HepG2 (cell line): ENCODE results near the gene TCFL5. TPM values are rescaled to one million over a fixed set of nuclear protein-coding genes. Genes with fewer than 3 reads are reported as not detected.

ENCODE experiments used
- ATAC-seq: fragments of 200-7000 bp; cut with Tn5 transposase; 3 replicates; pipeline ENCODE4 v1.9.1; 2020; ENCODE audit warnings: mild to moderate bottlenecking, moderate library complexity
- BruUV-seq: library from RNA; stranded (reverse); fragments of 400-500 nt; replicated peaks from 2 replicates; lab custom pipeline; 2021; lab: Mats Ljungman, UMichigan
- CTCF ChIA-PET: fragments of 300-600 bp; formaldehyde crosslinking; extraction: SDS; loops from one replicate; lab custom pipeline; 2021; ENCODE audit warnings: low total read pairs, inconsistent platforms, low intra/inter-chr PET ratio; lab: Yijun Ruan, JAX
- POLR2A ChIA-PET: fragments of 350-600 bp; sonication (Branson Sonifier 250); formaldehyde crosslinking; loops from one replicate; lab custom pipeline; 2020; ENCODE audit warnings: antibody characterized with exemption, inconsistent platforms; lab: Yijun Ruan, JAX
- DNase-seq: peaks from one replicate; pipeline ENCODE4 v3.0.0-alpha.2; 2015; ENCODE audit warnings: low spot score
- FAIRE-seq: peaks from 3 replicates; lab custom pipeline; 2011; peaks lifted over from hg19 to GRCh38; lab: Jason Lieb, UNC
- H2AFZ ChIP-seq: one replicate; pipeline ENCODE4 v1.6.1; 2011; ENCODE audit warnings: low read length, inconsistent platforms
- H3K27ac ChIP-seq: fragments of 300-600 bp; 3 replicates; pipeline ENCODE4 v1.8.0; 2011; ENCODE audit warnings: mixed run types, mild to moderate bottlenecking, mixed read lengths, low read length, inconsistent platforms; ENCODE audit not compliant: insufficient read depth; ENCODE audit errors: extremely low read length
- H3K27me3 ChIP-seq, 2 experiments: fragments of 200-600 bp in 1 of 2; 2 replicates in 1 of 2; 3 replicates in 1 of 2; pipeline versions ENCODE4 v1.6.0 to v1.8.0; 2011; ENCODE audit warnings: low read length in 2 of 2, mild to moderate bottlenecking in 2 of 2, moderate library complexity in 2 of 2, inconsistent platforms in 1 of 2; ENCODE audit not compliant: insufficient read depth in 2 of 2, control insufficient read depth in 1 of 2
- H3K36me3 ChIP-seq, 2 experiments: fragments of 200-600 bp in 1 of 2; replicated peaks in 1 of 2; 2 replicates in 1 of 2; 3 replicates in 1 of 2; pipeline versions ENCODE4 v1.5.1 to v1.8.0; 2011; ENCODE audit warnings: low read length in 2 of 2, inconsistent platforms in 1 of 2; ENCODE audit not compliant: insufficient read depth in 2 of 2, control insufficient read depth in 1 of 2
- H3K4me1 ChIP-seq: 2 replicates; pipeline ENCODE4 v1.5.1; 2012; ENCODE audit warnings: low read length, inconsistent platforms; ENCODE audit not compliant: insufficient read depth
- H3K4me2 ChIP-seq: 2 replicates; pipeline ENCODE4 v1.6.0; 2011; ENCODE audit warnings: low read depth, low read length, inconsistent platforms
- H3K4me3 ChIP-seq, 3 experiments: fragments of 200-600 bp in 1 of 3; sonication (generic), shearing (Covaris generic) in 1 of 3; replicated peaks in 1 of 3; 2 replicates each; pipeline ENCODE4 v1.5.1; 2011 to 2016; ENCODE audit warnings: low read length in 3 of 3, inconsistent platforms in 2 of 3, low read depth in 2 of 3, mild to moderate bottlenecking in 2 of 3, control low read depth in 1 of 3, mixed read lengths in 1 of 3; ENCODE audit not compliant: insufficient read depth in 1 of 3
- H3K79me2 ChIP-seq: one replicate; pipeline ENCODE4 v1.6.1; 2011; ENCODE audit warnings: low read length, inconsistent platforms; ENCODE audit not compliant: insufficient read depth
- H3K9ac ChIP-seq: 2 replicates; pipeline ENCODE4 v1.6.0; 2011; ENCODE audit warnings: mild to moderate bottlenecking, low read depth, low read length, inconsistent platforms; ENCODE audit not compliant: insufficient read depth
- H3K9me3 ChIP-seq: 2 replicates; pipeline ENCODE4 v1.5.1; 2012; ENCODE audit warnings: mild to moderate bottlenecking, low read length
- H4K20me1 ChIP-seq: 2 replicates; pipeline ENCODE4 v1.6.0; 2011; ENCODE audit warnings: inconsistent platforms, mild to moderate bottlenecking, low read length, moderate library complexity; ENCODE audit not compliant: insufficient read depth
- ADNP ChIP-seq: sonication (generic); formaldehyde crosslinking; IDR thresholded peaks from 2 replicates; pipeline ENCODE4 v1.4.0; 2020; ENCODE audit warnings: missing genetic modification reagents
- AGO1 ChIP-seq: fragments of 200-400 bp; formaldehyde crosslinking; IDR thresholded peaks from 2 replicates; pipeline ENCODE4 v1.6.1; 2017; ENCODE audit warnings: mild to moderate bottlenecking, low read depth, low read length, moderate library complexity; ENCODE audit not compliant: poor library complexity, severe bottlenecking
- AGO2 ChIP-seq: fragments of 200-400 bp; formaldehyde crosslinking; optimal IDR thresholded peaks from 2 replicates; pipeline ENCODE3; 2017; ENCODE audit warnings: mild to moderate bottlenecking, low read depth, low read length, moderate library complexity
- AHR ChIP-seq: IDR thresholded peaks from 2 replicates; pipeline ENCODE4 v1.6.1; 2018; ENCODE audit warnings: missing genetic modification reagents, missing compliant biosample characterization
- CEBPZ ChIP-seq: IDR thresholded peaks from 2 replicates; pipeline ENCODE4 v1.6.1; 2012; ENCODE audit warnings: low read length, improper control_type of control experiment
- EED ChIP-seq: sonication (generic); formaldehyde crosslinking; IDR thresholded peaks from 2 replicates; pipeline ENCODE4 v1.5.0; 2020; ENCODE audit warnings: mild to moderate bottlenecking, missing genetic modification reagents
- HNRNPH1 ChIP-seq: fragments of 200-400 bp; formaldehyde crosslinking; optimal IDR thresholded peaks from 2 replicates; pipeline ENCODE3; 2017; ENCODE audit warnings: mild to moderate bottlenecking, low read depth, low read length
- HNRNPL ChIP-seq: fragments of 200-400 bp; formaldehyde crosslinking; IDR thresholded peaks from 2 replicates; pipeline ENCODE4 v1.6.1; 2017; ENCODE audit warnings: mild to moderate bottlenecking, low read depth, low read length
- KDM2A ChIP-seq: sonication (generic); formaldehyde crosslinking; IDR thresholded peaks from 2 replicates; pipeline ENCODE4 v1.4.0; 2020; ENCODE audit warnings: low read depth, missing genetic modification reagents, borderline replicate concordance
- PITX1 ChIP-seq: sonication (generic); formaldehyde crosslinking; IDR thresholded peaks from 2 replicates; pipeline ENCODE4 v1.5.1; 2020; ENCODE audit warnings: mild to moderate bottlenecking, missing genetic modification reagents
- POLR2G ChIP-seq: fragments of 200-400 bp; formaldehyde crosslinking; IDR thresholded peaks from 2 replicates; pipeline ENCODE4 v1.6.1; 2018; ENCODE audit warnings: mild to moderate bottlenecking, low read depth, low read length, moderate library complexity
- PTBP1 ChIP-seq: fragments of 200-400 bp; formaldehyde crosslinking; IDR thresholded peaks from 2 replicates; pipeline ENCODE4 v1.6.1; 2018; ENCODE audit warnings: low read length, low read depth; ENCODE audit not compliant: poor library complexity, severe bottlenecking
- TBP ChIP-seq: sonication (generic); formaldehyde crosslinking; IDR thresholded peaks from 2 replicates; pipeline ENCODE4 v1.5.0; 2020; ENCODE audit warnings: missing genetic modification reagents
- ZBTB38 ChIP-seq: sonication (generic); formaldehyde crosslinking; IDR thresholded peaks from 2 replicates; pipeline ENCODE4 v1.5.1; 2020; ENCODE audit warnings: mild to moderate bottlenecking, missing genetic modification reagents
- ZBTB7B ChIP-seq: sonication (generic); formaldehyde crosslinking; IDR thresholded peaks from 2 replicates; pipeline ENCODE4 v1.4.0; 2020; ENCODE audit warnings: missing genetic modification reagents
- ZNF296 ChIP-seq: sonication (generic); formaldehyde crosslinking; conservative IDR thresholded peaks from 2 replicates; pipeline ENCODE4 v1.5.0; 2020; ENCODE audit warnings: mild to moderate bottlenecking, missing genetic modification reagents
- ZNF484 ChIP-seq: sonication (generic); formaldehyde crosslinking; IDR thresholded peaks from 2 replicates; pipeline ENCODE4 v1.5.1; 2020; ENCODE audit warnings: mild to moderate bottlenecking, low read depth, missing genetic modification reagents, borderline replicate concordance
- WGBS: methylation state at CpG from one replicate; pipeline ENCODE4 v1.1.6; 2017; ENCODE audit warnings: low lambda C conversion rate; 5-methylcytosine and 5-hydroxymethylcytosine counted together
- in situ Hi-C: cut with HindIII; loops from 2 replicates; pipeline ENCODE4 v1.10.0; 2017; ENCODE audit warnings: low pct_unique_long_range_greater_than_20kb; ENCODE audit not compliant: extremely low pct_ligation_motif_present
- intact Hi-C: fragments of 100-400 bp; cut with micrococcal nuclease; formaldehyde crosslinking; loops from one replicate; pipeline ENCODE4 v1.10.0; 2022; ENCODE audit not compliant: unreplicated experiment
- polyA plus RNA-seq, 8 experiments: library from polyadenylated mRNA; depleted of rRNA in 3 of 8; stranded (reverse) in 7 of 8; unstranded in 1 of 8; fragments of >200 nt; fragmentation: Illumina TruSeq in 4 of 8; extraction: Trizol in 4 of 8; gene quantifications; 2 replicates each; pipeline versions ENCODE4 v1.2.1 to v1.2.3, GENCODE V29; 2011 to 2016; ENCODE audit warnings: low read depth in 4 of 8, missing spikeins in 1 of 8, mixed read lengths in 1 of 8; ENCODE audit not compliant: insufficient read depth in 1 of 8
- total RNA-seq, 5 experiments: library from RNA; depleted of rRNA; stranded (reverse); fragments of >200 nt; fragmentation: Illumina TruSeq; extraction: Trizol; gene quantifications; 2 replicates each; pipeline ENCODE4 v1.2.3, GENCODE V29; 2016; ENCODE audit warnings: low read depth in 1 of 5

TCFL5 gene
- total and polyA plus RNA-seq, 2 of the 13 experiments (the other 11 are each of a cell fraction or from before 2014, with no cell fraction given), result 14.8 to 20.0 TPM

- in situ Hi-C loops, result no loop called here
- Histone ChIP-seq H3K79me2 (peaks cover 24% of the 10 kb centered on the region), H3K4me3 (no peak overlapping the region), H4K20me1 (peaks cover 12% of the 10 kb centered on the region; the same call in 1 of the 2 replicates), H3K27ac (no peak overlapping the region), H3K4me1 (peaks cover 50% of the 10 kb centered on the region), H3K27me3 (no peaks in the 10 kb centered on the region), H3K9me3 (no peaks in the 10 kb centered on the region), H3K9ac (no peak overlapping the region), H2AFZ (no peak overlapping the region), H3K4me2 (no peak overlapping the region), H3K36me3 (peaks cover 31 to 43% of the 10 kb centered on the region in 2 experiments)
- ChIA-PET CTCF (no interaction called here), POLR2A (interaction anchor here (6.6 kb wide), 1 partner anchor 8 kb away, joined by 110 read pairs; the partner anchor contains the start of gene MRGBP)
- WGBS, result 90% methylated on average over 22 of the region's 22 CpGs
- intact Hi-C loops, result no loop called here
- no peak for DNase-seq
- no TSS peak for BruUV-seq
- no peak for FAIRE-seq
- ATAC-seq, result no peak
- TF ChIP-seq ZBTB7B (0 out of 2 replicates have a peak, but pooled peaks have one; percentile 50), HNRNPL (0 out of 2 replicates have a peak, but pooled peaks have one; percentile 49), ADNP (CRISPR knock-in tag) (no peak), AGO2 (peak; percentile 80), POLR2G (peak; percentile 35; the same call in 1 of the 2 replicates), ZNF296 (CRISPR knock-in tag) (0 out of 2 replicates have a peak, but pooled peaks have one; percentile 39), HNRNPH1 (peak; percentile 34), EED (CRISPR knock-in tag) (peak; percentile 41; the same call in 1 of the 2 replicates), AGO1 (peak; percentile 62), KDM2A (CRISPR knock-in tag) (0 out of 2 replicates have a peak, but pooled peaks have one; percentile 6), PTBP1 (no peak), CEBPZ (no peak), AHR (CRISPR knock-in tag) (no peak), TBP (CRISPR knock-in tag) (no peak), ZNF484 (CRISPR knock-in tag) (no peak), ZBTB38 (peak; percentile 4; the same call in 1 of the 2 replicates), PITX1 (CRISPR knock-in tag) (no peak)
These were observed 59.5 kb downstream of the TCFL5 start for GRCh38 chr20:62802026-62802712.
